B cell (primary cell): ENCODE results near the gene RNH1. TPM values are rescaled to one million over a fixed set of nuclear protein-coding genes. Genes with fewer than 3 reads are reported as not detected.
A peak's percentile ranks its signal among the peaks of the same experiment; 100 is the strongest.

ENCODE experiments used
- ATAC-seq: fragments of 200-7000 bp; cut with Tn5 transposase; one replicate; pipeline ENCODE4 v1.10.0; 2021; ENCODE audit warnings: low read depth, mild to moderate bottlenecking, moderate number of reproducible peaks, moderate library complexity
- CTCF ChIA-PET: fragments of 350-600 bp; sonication (Branson Sonifier 250); formaldehyde crosslinking; loops from one replicate; lab custom pipeline; 2021; ENCODE audit warnings: antibody characterized with exemption, inconsistent platforms; lab: Charles Lee
- POLR2A ChIA-PET: fragments of 350-600 bp; sonication (Branson Sonifier 250); formaldehyde crosslinking; loops from one replicate; lab custom pipeline; 2021; ENCODE audit warnings: antibody characterized with exemption; lab: Charles Lee
- DNase-seq: peaks from one replicate; pipeline ENCODE4 v3.0.0; 2013
- H2AFZ ChIP-seq: 2 replicates; pipeline ENCODE4 v1.6.1; 2012; ENCODE audit warnings: mild to moderate bottlenecking, low read depth, low read length; ENCODE audit not compliant: insufficient read depth, poor library complexity, severe bottlenecking
- H3K27ac ChIP-seq, 2 donors: 1 replicate in 1 of 2; 2 replicates in 1 of 2; pipeline ENCODE4 v1.5.1; 2012 to 2013; ENCODE audit warnings: low read length in 2 of 2, mild to moderate bottlenecking in 2 of 2, moderate library complexity in 1 of 2
- H3K27me3 ChIP-seq, 4 experiments: fragments of 200-600 bp in 1 of 4; sonication (generic) in 1 of 4; replicated peaks in 1 of 4; 1 replicate in 2 of 4; 2 replicates in 2 of 4; pipeline versions ENCODE4 v1.6.1 to v1.7.0; 2013 to 2016; ENCODE audit warnings: low read length in 3 of 4, mild to moderate bottlenecking in 2 of 4, mixed read lengths in 1 of 4, moderate library complexity in 1 of 4; ENCODE audit not compliant: insufficient read depth in 4 of 4, control insufficient read depth in 3 of 4; ENCODE audit errors: control extremely low read depth in 1 of 4
- H3K36me3 ChIP-seq, 2 experiments: replicated peaks in 1 of 2; 1 replicate in 1 of 2; 2 replicates in 1 of 2; pipeline versions ENCODE4 v1.6.1 to v1.7.1; 2013; ENCODE audit warnings: low read length in 1 of 2; ENCODE audit not compliant: insufficient read depth in 2 of 2, control insufficient read depth in 1 of 2; ENCODE audit errors: control extremely low read depth in 1 of 2, extremely low read depth in 1 of 2
- H3K4me1 ChIP-seq, 2 donors: fragments of 200-600 bp in 1 of 2; sonication (generic) in 1 of 2; 1 replicate in 1 of 2; 2 replicates in 1 of 2; pipeline versions ENCODE4 v1.5.1 to v1.6.1; 2013 to 2017; ENCODE audit warnings: low read length in 2 of 2; ENCODE audit not compliant: control insufficient read depth in 2 of 2, insufficient read depth in 2 of 2
- H3K4me2 ChIP-seq: replicated peaks from 2 replicates; pipeline ENCODE3; 2012; ENCODE audit warnings: mild to moderate bottlenecking, low read depth, low read length; ENCODE audit not compliant: poor library complexity, severe bottlenecking
- H3K4me3 ChIP-seq, 5 experiments: fragments of 200-600 bp in 1 of 5; sonication (generic) in 1 of 5; 1 replicate in 3 of 5; 2 replicates in 2 of 5; pipeline versions ENCODE4 v1.5.1 to v1.7.0; 2011 to 2016; ENCODE audit warnings: low read length in 4 of 5, mild to moderate bottlenecking in 4 of 5, low read depth in 2 of 5, control low read depth in 1 of 5, moderate library complexity in 1 of 5; ENCODE audit not compliant: insufficient read depth in 1 of 5; ENCODE audit errors: control extremely low read depth in 1 of 5, extremely low read depth in 1 of 5
- H3K79me2 ChIP-seq: fragments of 200-600 bp; sonication (generic); one replicate; pipeline ENCODE4 v1.6.0; 2016; ENCODE audit warnings: low read length; ENCODE audit not compliant: control insufficient read depth, insufficient read depth
- H3K9ac ChIP-seq: fragments of 200-600 bp; sonication (generic); 2 replicates; pipeline ENCODE4 v1.6.1; 2017; ENCODE audit warnings: mild to moderate bottlenecking, low read length, moderate library complexity
- H3K9me3 ChIP-seq, 3 donors: one replicate each; pipeline versions ENCODE4 v1.6.1 to v1.7.1; 2013; ENCODE audit warnings: low read length in 2 of 3; ENCODE audit not compliant: control insufficient read depth in 2 of 3, insufficient read depth in 1 of 3; ENCODE audit errors: control extremely low read depth in 1 of 3
- H4K20me1 ChIP-seq: 2 replicates; pipeline ENCODE4 v1.6.0; 2012; ENCODE audit warnings: mild to moderate bottlenecking, low read length; ENCODE audit not compliant: insufficient read depth, control insufficient read depth, poor library complexity, severe bottlenecking
- H3K27ac Mint-ChIP-seq: one replicate; pipeline ENCODE4 v1.8.0; 2021; ENCODE audit warnings: mixed read lengths
- H3K27me3 Mint-ChIP-seq: one replicate; pipeline ENCODE4 v1.8.0; 2021; ENCODE audit warnings: mixed read lengths
- H3K4me1 Mint-ChIP-seq: one replicate; pipeline ENCODE4 v1.8.0; 2021; ENCODE audit warnings: mixed read lengths
- H3K4me3 Mint-ChIP-seq: one replicate; pipeline ENCODE4 v1.8.0; 2021; ENCODE audit warnings: mixed read lengths
- H3K9me3 Mint-ChIP-seq: one replicate; pipeline ENCODE4 v1.8.0; 2022; ENCODE audit warnings: mixed read lengths; ENCODE audit not compliant: insufficient read depth
- EZH2 ChIP-seq: IDR thresholded peaks from 2 replicates; pipeline ENCODE4 v1.6.1; 2012; ENCODE audit warnings: borderline replicate concordance, low read depth, mild to moderate bottlenecking, moderate library complexity, low read length; ENCODE audit not compliant: insufficient read depth, poor library complexity, severe bottlenecking
- WGBS: methylation state at CpG from one replicate; pipeline ENCODE4 v1.1.5; 2013; ENCODE audit warnings: missing lambda C conversion rate; ENCODE audit not compliant: insufficient coverage; 5-methylcytosine and 5-hydroxymethylcytosine counted together
- intact Hi-C: fragments of 100-400 bp; cut with micrococcal nuclease; formaldehyde crosslinking; loops from one replicate; pipeline ENCODE4 v1.10.0; 2022
- polyA plus RNA-seq: library from polyadenylated mRNA; depleted of rRNA; stranded (reverse); fragments of >200 nt; gene quantifications from 2 replicates; pipeline ENCODE4 v1.2.3, GENCODE V29; 2012
- total RNA-seq, 2 donors: library from RNA; stranded (reverse); fragments of 120-200 nt in 1 of 2; gene quantifications; 1 replicate in 1 of 2; 2 replicates in 1 of 2; pipeline versions ENCODE4 v1.2.3 to v1.2.4, GENCODE V29; 2013 to 2022
- TF ChIP-seq, protein P1 (sequence below): fragments of 200-600 bp; IDR thresholded peaks from one replicate; pipeline ENCODE4 v1.8.0; 2022; ENCODE audit warnings: antibody characterized with exemption, mild to moderate bottlenecking

Gene RNH1
- total and polyA plus RNA-seq, 2 donors (not counting 1 experiment from before 2014, with no cell fraction given) = 81.0 to 159 TPM

DNA sequence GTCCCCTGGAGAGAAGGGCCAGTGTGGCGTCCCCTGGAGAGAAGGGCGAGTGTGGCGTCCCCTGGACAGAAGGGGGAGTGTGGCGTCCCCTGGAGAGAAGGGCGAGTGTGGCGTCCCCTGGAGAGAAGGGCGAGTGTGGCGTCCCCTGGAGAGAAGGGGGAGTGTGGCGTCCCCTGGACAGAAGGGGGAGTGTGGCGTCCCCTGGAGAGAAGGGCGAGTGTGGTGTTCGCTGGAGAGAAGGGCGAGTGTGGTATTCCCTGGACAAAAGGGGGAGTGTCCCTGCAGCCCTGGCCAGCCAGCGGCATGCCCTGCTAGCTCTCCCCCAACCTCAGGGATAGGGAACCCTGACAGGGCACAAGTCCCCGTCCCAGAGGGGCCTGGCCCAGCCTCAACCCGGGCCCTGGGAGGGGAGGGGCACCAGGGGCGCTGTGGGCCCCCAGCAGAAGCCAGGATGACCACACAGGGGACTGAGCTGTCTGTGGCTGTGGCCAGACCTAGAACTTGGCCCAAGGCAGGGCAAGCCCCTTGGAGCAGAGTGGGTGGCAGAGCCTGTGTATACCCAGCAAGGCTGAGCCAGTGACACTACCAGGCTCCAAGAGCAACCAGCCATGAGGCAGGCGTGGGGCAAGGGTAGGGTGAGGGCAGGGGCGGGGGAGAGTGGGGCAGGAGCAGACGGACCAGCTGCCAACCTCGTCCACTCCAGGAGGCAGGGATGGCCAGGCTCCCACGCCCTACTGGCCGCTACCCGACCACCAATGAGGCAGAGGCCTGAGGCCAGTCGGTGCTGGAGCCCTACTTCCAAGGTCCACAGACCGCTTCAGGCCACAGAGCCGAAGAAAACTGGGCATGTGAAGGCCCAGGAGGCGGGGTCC is 24.2 kb upstream of the RNH1 start:
- peak; percentile 16 for DNase-seq
- Histone ChIP-seq H3K9ac (no peak overlapping the region), H3K27ac (no peak overlapping the region), H3K36me3 (peaks cover 0 to 25% of the 10 kb centered on the region in 2 experiments), H3K27me3 (no peaks in the 10 kb centered on the region), H3K4me2 (no peak overlapping the region), H3K79me2 (peaks cover 14% of the 10 kb centered on the region), H3K4me3 (no peak overlapping the region), H3K9me3 (no peaks in the 10 kb centered on the region), H4K20me1 (peaks cover 36% of the 10 kb centered on the region), H2AFZ (no peak overlapping the region), H3K4me1 (peaks cover 5 to 12% of the 10 kb centered on the region in 2 donors)
- intact Hi-C loops = no loop called here
- no peak for TF ChIP-seq EZH2
- TF ChIP-seq, protein P1, sequence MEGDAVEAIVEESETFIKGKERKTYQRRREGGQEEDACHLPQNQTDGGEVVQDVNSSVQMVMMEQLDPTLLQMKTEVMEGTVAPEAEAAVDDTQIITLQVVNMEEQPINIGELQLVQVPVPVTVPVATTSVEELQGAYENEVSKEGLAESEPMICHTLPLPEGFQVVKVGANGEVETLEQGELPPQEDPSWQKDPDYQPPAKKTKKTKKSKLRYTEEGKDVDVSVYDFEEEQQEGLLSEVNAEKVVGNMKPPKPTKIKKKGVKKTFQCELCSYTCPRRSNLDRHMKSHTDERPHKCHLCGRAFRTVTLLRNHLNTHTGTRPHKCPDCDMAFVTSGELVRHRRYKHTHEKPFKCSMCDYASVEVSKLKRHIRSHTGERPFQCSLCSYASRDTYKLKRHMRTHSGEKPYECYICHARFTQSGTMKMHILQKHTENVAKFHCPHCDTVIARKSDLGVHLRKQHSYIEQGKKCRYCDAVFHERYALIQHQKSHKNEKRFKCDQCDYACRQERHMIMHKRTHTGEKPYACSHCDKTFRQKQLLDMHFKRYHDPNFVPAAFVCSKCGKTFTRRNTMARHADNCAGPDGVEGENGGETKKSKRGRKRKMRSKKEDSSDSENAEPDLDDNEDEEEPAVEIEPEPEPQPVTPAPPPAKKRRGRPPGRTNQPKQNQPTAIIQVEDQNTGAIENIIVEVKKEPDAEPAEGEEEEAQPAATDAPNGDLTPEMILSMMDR = no peak
- Mint-ChIP-seq H3K9me3 (no peaks in the 10 kb centered on the region), H3K27ac (peak overlapping the region; percentile 20), H3K4me3 (no peak overlapping the region), H3K27me3 (no peaks in the 10 kb centered on the region), H3K4me1 (peaks cover 3% of the 10 kb centered on the region)
- ChIA-PET CTCF (no interaction called here), POLR2A (no interaction called here)
- WGBS = 99% methylated on average over 17 of the region's 28 CpGs
- no peak for ATAC-seq
